Keratinocyte (primary cell): Measurements from ENCODE around the gene VCX3B. TPM values are rescaled to one million over a fixed set of nuclear protein-coding genes. Genes with fewer than 3 reads are reported as not detected.

Source experiments
- DNase-seq: peaks from one replicate; pipeline ENCODE4 v3.0.0-alpha.2; 2011; ENCODE audit warnings: low read depth, missing footprints, low spot score
- FAIRE-seq: peaks from 2 replicates; lab custom pipeline; 2011; peaks lifted over from hg19 to GRCh38; lab: Jason Lieb, UNC
- H2AFZ ChIP-seq: 2 replicates; pipeline ENCODE4 v1.6.0; 2012; ENCODE audit warnings: low read length, control low read depth, inconsistent platforms; ENCODE audit not compliant: control insufficient read depth
- H3K27ac ChIP-seq: 2 replicates; pipeline ENCODE4 v1.5.1; 2011; ENCODE audit warnings: low read length; ENCODE audit not compliant: control insufficient read depth, insufficient read depth
- H3K27me3 ChIP-seq: 3 replicates; pipeline ENCODE4 v1.6.0; 2011; ENCODE audit warnings: low read length; ENCODE audit not compliant: control insufficient read depth, insufficient read depth; ENCODE audit errors: extremely low read depth
- H3K36me3 ChIP-seq, 2 experiments: 2 replicates in 1 of 2; 3 replicates in 1 of 2; pipeline ENCODE4 v1.5.1; 2011; ENCODE audit warnings: low read length in 2 of 2, mild to moderate bottlenecking in 1 of 2; ENCODE audit not compliant: control insufficient read depth in 2 of 2, insufficient read depth in 2 of 2; ENCODE audit errors: extremely low read depth in 1 of 2
- H3K4me1 ChIP-seq: 3 replicates; pipeline ENCODE4 v1.5.1; 2011; ENCODE audit warnings: low read length; ENCODE audit not compliant: control insufficient read depth, insufficient read depth; ENCODE audit errors: extremely low read depth
- H3K4me2 ChIP-seq: 3 replicates; pipeline ENCODE4 v1.6.0; 2011; ENCODE audit warnings: low read depth, low read length; ENCODE audit not compliant: control insufficient read depth, insufficient read depth; ENCODE audit errors: extremely low read depth
- H3K4me3 ChIP-seq, 3 experiments: fragments of 200-600 bp in 1 of 3; sonication (generic) in 1 of 3; 2 replicates in 2 of 3; 3 replicates in 1 of 3; pipeline ENCODE4 v1.5.1; 2011 to 2016; ENCODE audit warnings: low read length in 3 of 3, mild to moderate bottlenecking in 3 of 3, control low read depth in 2 of 3, inconsistent platforms in 1 of 3, low read depth in 1 of 3, mixed read lengths in 1 of 3, mixed run types in 1 of 3, moderate library complexity in 1 of 3; ENCODE audit not compliant: control insufficient read depth in 2 of 3, insufficient read depth in 2 of 3; ENCODE audit errors: extremely low read depth in 1 of 3
- H3K79me2 ChIP-seq: 2 replicates; pipeline ENCODE4 v1.6.0; 2012; ENCODE audit warnings: low read length; ENCODE audit not compliant: control insufficient read depth, insufficient read depth
- H3K9ac ChIP-seq: 3 replicates; pipeline ENCODE4 v1.6.0; 2011; ENCODE audit warnings: low read length; ENCODE audit not compliant: control insufficient read depth, insufficient read depth; ENCODE audit errors: extremely low read depth
- H3K9me1 ChIP-seq: 3 replicates; pipeline ENCODE4 v1.6.0; 2011; ENCODE audit warnings: low read length; ENCODE audit not compliant: control insufficient read depth, insufficient read depth; ENCODE audit errors: extremely low read depth
- H3K9me3 ChIP-seq: 2 replicates; pipeline ENCODE4 v1.5.1; 2012; ENCODE audit warnings: low read depth, low read length; ENCODE audit not compliant: control insufficient read depth
- H4K20me1 ChIP-seq: 3 replicates; pipeline ENCODE4 v1.6.0; 2011; ENCODE audit warnings: low read length; ENCODE audit not compliant: control insufficient read depth, insufficient read depth; ENCODE audit errors: extremely low read depth
- EZH2 ChIP-seq: IDR thresholded peaks from one replicate; pipeline ENCODE4 v1.6.1; 2012; ENCODE audit warnings: inconsistent platforms, mild to moderate bottlenecking, low read length, moderate library complexity
- dilution Hi-C: fragments of 300-500 bp; cut with MboI; formaldehyde crosslinking; loops from one replicate; pipeline ENCODE4 v1.7.0; 2020; ENCODE audit warnings: low sequenced_read_pairs; ENCODE audit not compliant: extremely low pct_ligation_motif_present
- polyA plus RNA-seq, 5 experiments: library from polyadenylated mRNA; depleted of rRNA in 3 of 5; stranded (reverse) in 3 of 5; stranded (forward) in 1 of 5; unstranded in 1 of 5; fragments of >200 nt; gene quantifications; 1 replicate in 1 of 5; 2 replicates in 3 of 5; 3 replicates in 1 of 5; pipeline versions ENCODE4 v1.2.1 to v1.2.3, GENCODE V29; 2011 to 2012; ENCODE audit warnings: missing spikeins in 2 of 5, low read depth in 1 of 5, low replicate concordance in 1 of 5
- TF ChIP-seq, protein P1 (sequence below), 3 experiments: IDR thresholded peaks in 1 of 3; conservative IDR thresholded peaks in 1 of 3; optimal IDR thresholded peaks in 1 of 3; 2 replicates in 2 of 3; 3 replicates in 1 of 3; pipeline versions ENCODE3 to v1.5.1; 2011; ENCODE audit warnings: low read length in 3 of 3, mild to moderate bottlenecking in 3 of 3, moderate library complexity in 2 of 3, control low read depth in 1 of 3, inconsistent platforms in 1 of 3; ENCODE audit not compliant: insufficient read depth in 2 of 3; ENCODE audit errors: extremely low read depth in 1 of 3

Gene VCX3B
- polyA plus RNA-seq, 1 donor (not counting 4 experiments of a cell fraction or from before 2014, with no cell fraction given): not detected

DNA sequence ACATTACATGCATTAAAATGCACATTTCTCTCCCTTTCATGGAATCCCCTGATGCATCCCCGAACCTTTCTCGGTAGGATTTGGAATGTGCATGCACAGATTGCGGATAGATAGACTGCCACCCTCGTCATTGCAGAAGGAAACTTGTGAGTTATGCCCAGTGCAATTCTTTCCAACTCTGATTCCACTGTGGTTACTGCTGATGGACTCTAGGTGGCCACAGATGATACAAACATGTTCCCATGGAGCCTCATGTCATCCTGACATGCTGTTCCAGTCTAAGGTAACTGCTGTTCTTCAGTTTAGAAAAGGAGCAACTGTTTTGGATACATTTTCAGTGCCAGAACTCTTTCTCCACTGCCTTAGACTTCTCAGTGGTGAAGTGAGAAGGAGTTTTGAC, 9.1 kb upstream of the VCX3B start:
- TF ChIP-seq, protein P1, sequence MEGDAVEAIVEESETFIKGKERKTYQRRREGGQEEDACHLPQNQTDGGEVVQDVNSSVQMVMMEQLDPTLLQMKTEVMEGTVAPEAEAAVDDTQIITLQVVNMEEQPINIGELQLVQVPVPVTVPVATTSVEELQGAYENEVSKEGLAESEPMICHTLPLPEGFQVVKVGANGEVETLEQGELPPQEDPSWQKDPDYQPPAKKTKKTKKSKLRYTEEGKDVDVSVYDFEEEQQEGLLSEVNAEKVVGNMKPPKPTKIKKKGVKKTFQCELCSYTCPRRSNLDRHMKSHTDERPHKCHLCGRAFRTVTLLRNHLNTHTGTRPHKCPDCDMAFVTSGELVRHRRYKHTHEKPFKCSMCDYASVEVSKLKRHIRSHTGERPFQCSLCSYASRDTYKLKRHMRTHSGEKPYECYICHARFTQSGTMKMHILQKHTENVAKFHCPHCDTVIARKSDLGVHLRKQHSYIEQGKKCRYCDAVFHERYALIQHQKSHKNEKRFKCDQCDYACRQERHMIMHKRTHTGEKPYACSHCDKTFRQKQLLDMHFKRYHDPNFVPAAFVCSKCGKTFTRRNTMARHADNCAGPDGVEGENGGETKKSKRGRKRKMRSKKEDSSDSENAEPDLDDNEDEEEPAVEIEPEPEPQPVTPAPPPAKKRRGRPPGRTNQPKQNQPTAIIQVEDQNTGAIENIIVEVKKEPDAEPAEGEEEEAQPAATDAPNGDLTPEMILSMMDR (optimal IDR thresholded peaks at IDR 0.05 in 1 of 3, IDR thresholded peaks at IDR 0.05 in 1 of 3, conservative IDR thresholded peaks at IDR 0.05 in 1 of 3; ENCODE audit: extremely low read depth in 1 of 3, insufficient read depth in 2 of 3, low read length in 3 of 3): peak; percentile 28 to 56 (median 40)
- no peak for TF ChIP-seq EZH2
- FAIRE-seq (peak; percentile 9), DNase-seq (no peak)
- Histone ChIP-seq H3K9me1 (no peaks in the 10 kb centered on the region), H3K79me2 (no peaks in the 10 kb centered on the region), H3K4me2 (no peak overlapping the region), H3K9me3 (no peaks in the 10 kb centered on the region), H3K4me1 (no peaks in the 10 kb centered on the region), H3K9ac (no peak overlapping the region), H3K27me3 (no peaks in the 10 kb centered on the region), H3K4me3 (no peak overlapping the region), H2AFZ (no peak overlapping the region), H4K20me1 (no peaks in the 10 kb centered on the region), H3K36me3 (no peaks in the 10 kb centered on the region), H3K27ac (no peak overlapping the region)
- dilution Hi-C loops: no loop called here

DNA sequence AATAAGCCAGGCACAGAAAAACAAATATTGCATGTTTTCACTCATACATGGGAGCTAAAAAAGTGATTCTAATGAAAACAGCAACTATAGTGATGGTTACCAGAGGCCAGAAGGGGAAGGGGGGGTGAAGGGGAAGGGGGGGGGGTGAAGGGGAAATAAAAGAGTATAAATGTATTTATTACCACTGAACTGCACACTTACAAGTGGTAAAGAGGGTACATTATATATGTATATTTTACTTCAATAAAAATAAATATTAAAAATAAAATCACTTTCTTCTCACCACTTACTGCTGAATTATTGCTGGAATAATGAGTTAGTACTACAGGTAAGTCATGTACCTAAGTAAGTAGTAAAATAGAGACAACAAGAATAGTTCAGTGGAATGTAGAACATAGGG, 2.1 kb upstream of the VCX3B start:
- Histone ChIP-seq H3K4me3 (no peak overlapping the region), H3K36me3 (no peaks in the 10 kb centered on the region), H4K20me1 (no peaks in the 10 kb centered on the region), H3K4me2 (no peak overlapping the region), H3K79me2 (no peaks in the 10 kb centered on the region), H3K27me3 (no peaks in the 10 kb centered on the region), H3K9ac (no peak overlapping the region), H3K27ac (no peak overlapping the region), H2AFZ (no peak overlapping the region), H3K9me1 (no peaks in the 10 kb centered on the region), H3K9me3 (no peaks in the 10 kb centered on the region), H3K4me1 (no peaks in the 10 kb centered on the region)
- no peak for DNase-seq
- dilution Hi-C loops: no loop called here
- FAIRE-seq: no peak
- TF ChIP-seq, protein P1 (optimal IDR thresholded peaks at IDR 0.05 in 1 of 3, IDR thresholded peaks at IDR 0.05 in 1 of 3, conservative IDR thresholded peaks at IDR 0.05 in 1 of 3; ENCODE audit: extremely low read depth in 1 of 3, insufficient read depth in 2 of 3, low read length in 3 of 3): no peak
- no peak for TF ChIP-seq EZH2
